ENCODE results near the gene ACCS. TPM values are rescaled to one million over a fixed set of nuclear protein-coding genes. Genes with fewer than 3 reads are reported as not detected.

ACCS gene
- total and polyA plus RNA-seq, 7 donors = 1.5 to 7.1 (median 3.5) TPM

GRCh38 chr11:44095506-44096359 lies 29.7 kb downstream of the ACCS start, which contains the start of gene EXT2:
EXT2 (plus strand) TSS chr11:44095678; CDS start chr11:44107713, 12,035 bp downstream.
- H3K36me3 ChIP-seq (ENCODE audit: insufficient read depth in 1 of 2, low read depth in 1 of 2) = no peaks in the 10 kb centered on the region
- peak within 1 kb of the TSS; percentile 95 for H3K4me3 ChIP-seq
- H3K27me3 ChIP-seq (ENCODE audit: insufficient read depth in 3 of 3, low read length in 2 of 3) = no peaks in the 10 kb centered on the region
- no peaks in the 10 kb centered on the region for H3K9me3 ChIP-seq
- intact Hi-C loops (cut with DNase I) = loop anchor here (2.0 to 10.0 kb wide), 3 partner anchors 37 to 519 kb away; no protein-coding TSS in a partner anchor
- peak; percentile 98 to 99 (median 98) for ATAC-seq
- peaks cover 21% of the 10 kb centered on the region for H3K4me1 ChIP-seq
- peak; percentile 88 for TF ChIP-seq CTCF (IDR thresholded peaks at IDR 0.05)
- H3K27ac ChIP-seq = peak within 1 kb of the TSS; percentile 85
- DNase-seq = peak; percentile 89 to 95
- 0% methylated on average over 50 to 83 of the region's 83 CpGs for WGBS, 3 donors

GRCh38 chr11:44096360-44097185 lies 30.5 kb downstream of the ACCS start:
- ATAC-seq = peak; percentile 2 to 13 (median 6)
- Histone ChIP-seq H3K4me3 (peak overlapping the region; percentile 95), H3K9me3 (no peaks in the 10 kb centered on the region), H3K36me3 (ENCODE audit: insufficient read depth in 1 of 2, low read depth in 1 of 2) (no peaks in the 10 kb centered on the region), H3K4me1 (peaks cover 28% of the 10 kb centered on the region), H3K27ac (no peak overlapping the region), H3K27me3 (ENCODE audit: insufficient read depth in 3 of 3, low read length in 2 of 3) (no peaks in the 10 kb centered on the region)
- intact Hi-C loops (cut with DNase I) = loop anchor here in 1 of 2 donors (5.0 to 10.0 kb wide), 2 partner anchors 36 to 518 kb away; no protein-coding TSS in a partner anchor
- TF ChIP-seq CTCF (IDR thresholded peaks at IDR 0.05) = no peak
- 9 to 11% (median 9%) methylated on average over 18 of the region's 18 CpGs for WGBS, 3 donors
- DNase-seq = no peak

GRCh38 chr11:44097821-44098220 lies 31.8 kb downstream of the ACCS start:
- Histone ChIP-seq H3K27ac (no peak overlapping the region), H3K4me3 (no peak overlapping the region), H3K9me3 (no peaks in the 10 kb centered on the region), H3K4me1 (peaks cover 34% of the 10 kb centered on the region), H3K27me3 (ENCODE audit: insufficient read depth in 3 of 3, low read length in 2 of 3) (no peaks in the 10 kb centered on the region), H3K36me3 (ENCODE audit: insufficient read depth in 1 of 2, low read depth in 1 of 2) (no peaks in the 10 kb centered on the region)
- no peak for TF ChIP-seq CTCF (IDR thresholded peaks at IDR 0.05)
- DNase-seq (no peak), ATAC-seq (no peak)
- intact Hi-C loops (cut with DNase I) = loop anchor here in 1 of 2 donors (5.0 to 10.0 kb wide), 2 partner anchors 34 to 517 kb away; no protein-coding TSS in a partner anchor
- WGBS, 3 donors = 80 to 90% (median 88%) methylated on average over 2 of the region's 2 CpGs

- no peak overlapping the region for H3K4me3 ChIP-seq
- intact Hi-C loops (cut with DNase I) = loop anchor here in 1 of 2 donors (10.0 kb wide), 1 partner anchor 504 kb away; no protein-coding TSS in a partner anchor
- H3K36me3 ChIP-seq (ENCODE audit: insufficient read depth in 1 of 2, low read depth in 1 of 2) = no peaks in the 10 kb centered on the region
- DNase-seq (no peak), ATAC-seq (peak in 2 of 4 donors; percentile 55 to 56)
- peaks cover 35% of the 10 kb centered on the region for H3K4me1 ChIP-seq
- no peaks in the 10 kb centered on the region for H3K27me3 ChIP-seq (ENCODE audit: insufficient read depth in 3 of 3, low read length in 2 of 3)
- no peak for TF ChIP-seq CTCF (IDR thresholded peaks at IDR 0.05)
- no peaks in the 10 kb centered on the region for H3K9me3 ChIP-seq
- WGBS, 3 donors = 35 to 79% (median 53%) methylated on average over 2 of the region's 2 CpGs
- no peak overlapping the region for H3K27ac ChIP-seq
Measured at GRCh38 chr11:44101098-44101497, 35.0 kb downstream of the ACCS start.
